ENCODE data around the gene AKAP6. TPM values are rescaled to one million over a fixed set of nuclear protein-coding genes. Genes with fewer than 3 reads are reported as not detected.
A peak's percentile ranks its signal among the peaks of the same experiment; 100 is the strongest.

The AKAP6 gene
- total RNA-seq, 1 donor from 2014 or later = 1.3 TPM

GRCh38 chr14:32469388-32470160 lies 140.5 kb downstream of the AKAP6 start:
- no peak overlapping the region for H3K4me3 ChIP-seq (ENCODE audit: low read depth, low read length)
- H3K36me3 ChIP-seq (ENCODE audit: control insufficient read depth, insufficient read depth, low read length) = no peaks in the 10 kb centered on the region
- DNase-seq (ENCODE audit: low read depth) = peak; percentile 12
- peak; percentile 36 for TF ChIP-seq CTCF (IDR thresholded peaks at IDR 0.05; ENCODE audit: insufficient read depth, low read length, poor library complexity, severe bottlenecking)
- no peaks in the 10 kb centered on the region for H3K27me3 ChIP-seq (ENCODE audit: control insufficient read depth, insufficient read depth, low read length)

GRCh38 chr14:32470161-32470715 lies 141.1 kb downstream of the AKAP6 start:
- no peak for TF ChIP-seq CTCF (IDR thresholded peaks at IDR 0.05; ENCODE audit: insufficient read depth, low read length, poor library complexity, severe bottlenecking)
- no peak overlapping the region for H3K4me3 ChIP-seq (ENCODE audit: low read depth, low read length)
- no peak for DNase-seq (ENCODE audit: low read depth)
- H3K36me3 ChIP-seq (ENCODE audit: control insufficient read depth, insufficient read depth, low read length) = no peaks in the 10 kb centered on the region
- no peaks in the 10 kb centered on the region for H3K27me3 ChIP-seq (ENCODE audit: control insufficient read depth, insufficient read depth, low read length)

- H3K36me3 ChIP-seq (ENCODE audit: control insufficient read depth, insufficient read depth, low read length) = no peaks in the 10 kb centered on the region
- no peak overlapping the region for H3K4me3 ChIP-seq (ENCODE audit: low read depth, low read length)
- no peak for DNase-seq (ENCODE audit: low read depth)
- no peak for TF ChIP-seq CTCF (IDR thresholded peaks at IDR 0.05; ENCODE audit: insufficient read depth, low read length, poor library complexity, severe bottlenecking)
- H3K27me3 ChIP-seq (ENCODE audit: control insufficient read depth, insufficient read depth, low read length) = no peaks in the 10 kb centered on the region
Measured at GRCh38 chr14:32471181-32471580, 142.1 kb downstream of the AKAP6 start.

- DNase-seq (ENCODE audit: low read depth) = no peak
Measured at GRCh38 chr14:32472076-32472475, 143.0 kb downstream of the AKAP6 start.

GRCh38 chr14:32472512-32473463 lies 143.7 kb downstream of the AKAP6 start:
- peak; percentile 32 for DNase-seq (ENCODE audit: low read depth)
- Histone ChIP-seq H3K4me3 (ENCODE audit: low read depth, low read length) (no peak overlapping the region), H3K36me3 (ENCODE audit: control insufficient read depth, insufficient read depth, low read length) (no peaks in the 10 kb centered on the region), H3K27me3 (ENCODE audit: control insufficient read depth, insufficient read depth, low read length) (no peaks in the 10 kb centered on the region)
- TF ChIP-seq CTCF (IDR thresholded peaks at IDR 0.05; ENCODE audit: insufficient read depth, low read length, poor library complexity, severe bottlenecking) = no peak

More at GRCh38 chr14:32472076-32472475, 143.0 kb downstream of the AKAP6 start:
- TF ChIP-seq CTCF (IDR thresholded peaks at IDR 0.05; ENCODE audit: insufficient read depth, low read length, poor library complexity, severe bottlenecking) = no peak
- Histone ChIP-seq H3K4me3 (ENCODE audit: low read depth, low read length) (no peak overlapping the region), H3K36me3 (ENCODE audit: control insufficient read depth, insufficient read depth, low read length) (no peaks in the 10 kb centered on the region), H3K27me3 (ENCODE audit: control insufficient read depth, insufficient read depth, low read length) (no peaks in the 10 kb centered on the region)

Data from kidney epithelial cell (primary cell).